A673 (cell line): ENCODE data around the gene ENTPD8. TPM values are rescaled to one million over a fixed set of nuclear protein-coding genes. Genes with fewer than 3 reads are reported as not detected.

Source experiments
- BruUV-seq: library from RNA; stranded (reverse); fragments of 400-500 nt; replicated peaks from 2 replicates; lab custom pipeline; 2021; lab: Mats Ljungman, UMichigan
- CTCF ChIA-PET: fragments of 300-600 bp; sonication (Branson Sonifier 250); formaldehyde crosslinking; loops from one replicate; lab custom pipeline; 2022; ENCODE audit warnings: antibody characterized with exemption; lab: Charles Lee
- POLR2A ChIA-PET: fragments of 300-600 bp; sonication (Branson Sonifier 250); formaldehyde crosslinking; loops from one replicate; lab custom pipeline; 2022; ENCODE audit warnings: antibody characterized with exemption; ENCODE audit not compliant: low non-redundant PET; lab: Charles Lee
- DNase-seq: peaks from one replicate; pipeline ENCODE4 v3.0.0-alpha.2; 2015; ENCODE audit warnings: low spot score
- H3K27ac ChIP-seq: fragments of 200-600 bp; sonication (generic); 2 replicates; pipeline ENCODE4 v1.5.1; 2016; ENCODE audit warnings: mixed run types, low read depth, mild to moderate bottlenecking, mixed read lengths, antibody characterized with exemption, low read length; ENCODE audit not compliant: poor library complexity, severe bottlenecking
- H3K27me3 ChIP-seq: fragments of 200-600 bp; sonication (generic); replicated peaks from 2 replicates; pipeline ENCODE4 v1.6.1; 2017; ENCODE audit warnings: mixed run types, low read depth, mild to moderate bottlenecking, mixed read lengths, antibody characterized with exemption, low read length; ENCODE audit not compliant: insufficient read depth, poor library complexity
- H3K36me3 ChIP-seq: fragments of 200-600 bp; sonication (generic); 2 replicates; pipeline ENCODE4 v1.6.1; 2016; ENCODE audit warnings: mixed run types, mild to moderate bottlenecking, mixed read lengths, antibody characterized with exemption, low read length; ENCODE audit not compliant: insufficient read depth, poor library complexity, severe bottlenecking
- H3K4me1 ChIP-seq: fragments of 200-600 bp; sonication (generic); 2 replicates; pipeline ENCODE4 v1.6.1; 2017; ENCODE audit warnings: mixed run types, mild to moderate bottlenecking, mixed read lengths, antibody characterized with exemption, low read length; ENCODE audit not compliant: insufficient read depth, poor library complexity, severe bottlenecking
- H3K4me3 ChIP-seq: fragments of 200-600 bp; sonication (generic); 2 replicates; pipeline ENCODE4 v1.5.1; 2016; ENCODE audit warnings: low read depth, mixed run types, mild to moderate bottlenecking, mixed read lengths, low read length; ENCODE audit not compliant: poor library complexity, severe bottlenecking
- H3K9me3 ChIP-seq: fragments of 200-600 bp; sonication (generic); 2 replicates; pipeline ENCODE4 v1.6.1; 2016; ENCODE audit warnings: mixed run types, low read depth, mild to moderate bottlenecking, mixed read lengths, antibody characterized with exemption, low read length; ENCODE audit not compliant: poor library complexity, severe bottlenecking
- CTCF ChIP-seq: fragments of 300-800, 200-600 bp; sonication (generic); conservative IDR thresholded peaks from 2 replicates; pipeline ENCODE4 v1.5.1; 2017; ENCODE audit warnings: low read depth, mild to moderate bottlenecking, antibody characterized with exemption, low read length, moderate library complexity, mixed read lengths
- EZH2 ChIP-seq: fragments of 200-600 bp; sonication (generic); IDR thresholded peaks from 2 replicates; pipeline ENCODE4 v1.6.1; 2017; ENCODE audit warnings: borderline replicate concordance, low read depth, mild to moderate bottlenecking, mixed read lengths, antibody characterized with exemption, low read length; ENCODE audit not compliant: poor library complexity, severe bottlenecking
- intact Hi-C: fragments of 100-400 bp; cut with micrococcal nuclease; formaldehyde crosslinking; loops from one replicate; pipeline ENCODE4 v1.10.0; 2022; ENCODE audit not compliant: unreplicated experiment
- total RNA-seq: library from RNA; stranded (reverse); gene quantifications from 2 replicates; pipeline ENCODE4 v1.2.3, GENCODE V29; 2021

The ENTPD8 gene
- total RNA-seq, 1 experiment from 2014 or later = not detected

GRCh38 chr9:137397675-137398423 is 43.3 kb downstream of the ENTPD8 start:
- intact Hi-C loops = no loop called here
- POLR2A ChIA-PET = no interaction called here
- Histone ChIP-seq H3K4me3 (no peak overlapping the region), H3K27me3 (no peaks in the 10 kb centered on the region), H3K27ac (no peak overlapping the region), H3K9me3 (no peaks in the 10 kb centered on the region), H3K4me1 (no peaks in the 10 kb centered on the region), H3K36me3 (no peaks in the 10 kb centered on the region)
- CTCF ChIA-PET = no interaction called here
- DNase-seq = no peak
- no TSS peak for BruUV-seq
- TF ChIP-seq EZH2 (no peak), CTCF (no peak)

GRCh38 chr9:137396634-137397367 is 44.4 kb downstream of the ENTPD8 start:
- TF ChIP-seq EZH2 = no peak
- TF ChIP-seq CTCF = no peak
- Histone ChIP-seq H3K27ac (no peak overlapping the region), H3K4me1 (no peaks in the 10 kb centered on the region), H3K4me3 (no peak overlapping the region), H3K9me3 (no peaks in the 10 kb centered on the region), H3K36me3 (no peaks in the 10 kb centered on the region), H3K27me3 (no peaks in the 10 kb centered on the region)
- CTCF ChIA-PET = no interaction called here
- no peak for DNase-seq
- intact Hi-C loops = no loop called here
- no TSS peak for BruUV-seq
- POLR2A ChIA-PET = no interaction called here

DNA sequence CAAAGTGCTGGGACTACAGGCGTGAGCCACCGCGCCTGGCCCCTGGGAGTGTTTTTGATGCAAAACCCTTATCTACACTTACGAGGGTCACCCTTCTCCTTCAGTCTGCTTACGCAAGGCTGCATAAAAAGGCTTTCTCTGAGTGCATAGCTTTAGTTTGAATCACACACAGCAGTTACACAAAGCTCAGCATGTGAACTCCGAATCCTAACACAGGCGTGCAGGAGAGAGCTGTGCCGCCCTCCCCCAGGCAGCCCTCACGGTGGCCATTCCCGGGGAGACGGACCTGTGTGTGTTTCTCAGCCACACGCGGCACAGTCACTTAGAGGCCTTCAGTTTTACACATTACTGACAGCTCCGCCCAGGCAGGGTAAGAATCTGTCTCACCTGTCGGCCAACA is 44.9 kb downstream of the ENTPD8 start:
- no TSS peak for BruUV-seq
- ChIA-PET POLR2A (no interaction called here), CTCF (no interaction called here)
- intact Hi-C loops = no loop called here
- Histone ChIP-seq H3K27me3 (no peaks in the 10 kb centered on the region), H3K36me3 (no peaks in the 10 kb centered on the region), H3K27ac (no peak overlapping the region), H3K4me3 (no peak overlapping the region), H3K4me1 (no peaks in the 10 kb centered on the region), H3K9me3 (no peaks in the 10 kb centered on the region)
- no peak for DNase-seq
- no peak for TF ChIP-seq EZH2
